Liver (tissue), 9 donors: Measurements from ENCODE around the gene HOXA3. TPM values are rescaled to one million over a fixed set of nuclear protein-coding genes. Genes with fewer than 3 reads are reported as not detected.

Experiments
- DNase-seq: peaks from one replicate; pipeline ENCODE4 v3.0.0-alpha.2; 2017; ENCODE audit warnings: low spot score
- H3K27ac ChIP-seq, 2 donors: one replicate each; pipeline ENCODE4 v1.7.0; 2013; ENCODE audit warnings: inconsistent platforms in 2 of 2, low read length in 2 of 2, control low read depth in 1 of 2, low read depth in 1 of 2, mild to moderate bottlenecking in 1 of 2
- H3K27me3 ChIP-seq, 4 donors: one replicate each; pipeline versions ENCODE4 v1.6.1 to v1.7.0; 2013; ENCODE audit warnings: low read length in 3 of 4, inconsistent platforms in 1 of 4, mild to moderate bottlenecking in 1 of 4, moderate library complexity in 1 of 4; ENCODE audit not compliant: control insufficient read depth in 4 of 4, insufficient read depth in 4 of 4
- H3K36me3 ChIP-seq, 4 donors: one replicate each; pipeline versions ENCODE4 v1.6.1 to v1.7.0; 2013; ENCODE audit warnings: low read length in 3 of 4, mild to moderate bottlenecking in 3 of 4, low read depth in 1 of 4, moderate library complexity in 1 of 4; ENCODE audit not compliant: control insufficient read depth in 4 of 4, insufficient read depth in 3 of 4
- H3K4me1 ChIP-seq, 4 donors: one replicate each; pipeline versions ENCODE4 v1.6.1 to v1.7.0; 2013; ENCODE audit warnings: low read length in 3 of 4, mild to moderate bottlenecking in 3 of 4, moderate library complexity in 1 of 4; ENCODE audit not compliant: control insufficient read depth in 4 of 4, insufficient read depth in 4 of 4
- H3K4me3 ChIP-seq, 3 donors: one replicate each; pipeline versions ENCODE4 v1.6.1 to v1.7.0; 2013; ENCODE audit warnings: low read length in 3 of 3, control low read depth in 1 of 3, low read depth in 1 of 3, mild to moderate bottlenecking in 1 of 3
- H3K9ac ChIP-seq, 2 donors: one replicate each; pipeline ENCODE4 v1.7.0; 2013; ENCODE audit warnings: low read length in 2 of 2, mild to moderate bottlenecking in 2 of 2, moderate library complexity in 2 of 2, control low read depth in 1 of 2, low read depth in 1 of 2
- H3K9me3 ChIP-seq, 4 donors: one replicate each; pipeline versions ENCODE4 v1.6.1 to v1.7.0; 2013; ENCODE audit warnings: low read length in 3 of 4; ENCODE audit not compliant: control insufficient read depth in 4 of 4
- ATF3 ChIP-seq: IDR thresholded peaks from 2 replicates; pipeline ENCODE4 v1.6.1; 2016; ENCODE audit warnings: antibody characterized with exemption
- CTCF ChIP-seq: fragments of 150-350 bp; IDR thresholded peaks from 2 replicates; pipeline ENCODE4 v1.5.1; 2017; ENCODE audit warnings: improper control_type of control experiment, low read depth, low read length; ENCODE audit not compliant: missing input control
- EGR1 ChIP-seq, 2 donors: IDR thresholded peaks; 2 replicates each; pipeline ENCODE4 v1.6.1; 2016 to 2018; ENCODE audit warnings: antibody characterized with exemption in 2 of 2, low read depth in 2 of 2
- FOXA1 ChIP-seq: IDR thresholded peaks from 2 replicates; pipeline ENCODE4 v1.6.1; 2016; ENCODE audit warnings: antibody characterized with exemption
- FOXA2 ChIP-seq: IDR thresholded peaks from 2 replicates; pipeline ENCODE4 v1.6.1; 2016; ENCODE audit warnings: antibody characterized with exemption
- GABPA ChIP-seq, 2 donors: IDR thresholded peaks in 1 of 2; conservative IDR thresholded peaks in 1 of 2; 2 replicates each; pipeline ENCODE4 v1.6.1; 2016; ENCODE audit warnings: antibody characterized with exemption in 2 of 2, mild to moderate bottlenecking in 1 of 2, moderate library complexity in 1 of 2
- HNF4A ChIP-seq, 2 donors: conservative IDR thresholded peaks; 2 replicates each; pipeline ENCODE4 v1.6.1; 2016; ENCODE audit warnings: antibody characterized with exemption in 2 of 2, mild to moderate bottlenecking in 2 of 2
- HNF4G ChIP-seq: IDR thresholded peaks from 2 replicates; pipeline ENCODE4 v1.6.1; 2016; ENCODE audit warnings: antibody characterized with exemption
- JUND ChIP-seq, 2 donors: IDR thresholded peaks; 2 replicates each; pipeline ENCODE4 v1.6.1; 2016; ENCODE audit warnings: antibody characterized with exemption in 2 of 2
- MAX ChIP-seq: IDR thresholded peaks from 2 replicates; pipeline ENCODE4 v1.6.1; 2016; ENCODE audit warnings: antibody characterized with exemption
- NR2F2 ChIP-seq: IDR thresholded peaks from 2 replicates; pipeline ENCODE4 v1.6.1; 2016; ENCODE audit warnings: antibody characterized with exemption
- RAD21 ChIP-seq, 2 donors: IDR thresholded peaks; 2 replicates each; pipeline ENCODE4 v1.6.1; 2016; ENCODE audit warnings: antibody characterized with exemption in 2 of 2, mild to moderate bottlenecking in 2 of 2
- REST ChIP-seq: IDR thresholded peaks from 2 replicates; pipeline ENCODE4 v1.6.1; 2016; ENCODE audit warnings: antibody characterized with exemption, mild to moderate bottlenecking
- RXRA ChIP-seq, 2 donors: IDR thresholded peaks; 2 replicates each; pipeline ENCODE4 v1.6.1; 2017 to 2018; ENCODE audit warnings: antibody characterized with exemption in 2 of 2, mild to moderate bottlenecking in 1 of 2
- SP1 ChIP-seq: IDR thresholded peaks from 2 replicates; pipeline ENCODE4 v1.6.1; 2018; ENCODE audit warnings: antibody characterized with exemption, mild to moderate bottlenecking
- TAF1 ChIP-seq: conservative IDR thresholded peaks from 2 replicates; pipeline ENCODE4 v1.6.1; 2016; ENCODE audit warnings: antibody characterized with exemption, mild to moderate bottlenecking
- YY1 ChIP-seq: IDR thresholded peaks from 2 replicates; pipeline ENCODE4 v1.6.1; 2016; ENCODE audit warnings: antibody characterized with exemption, mild to moderate bottlenecking
- ZBTB33 ChIP-seq: IDR thresholded peaks from 2 replicates; pipeline ENCODE4 v1.6.1; 2016; ENCODE audit warnings: antibody characterized with exemption
- WGBS: extraction: QIAGEN DNeasy Blood & Tissue Kit; methylation state at CpG from one replicate; pipeline ENCODE4 v1.1.7; 2013; 5-methylcytosine and 5-hydroxymethylcytosine counted together
- polyA plus RNA-seq, 2 donors: library from polyadenylated mRNA; stranded (reverse) in 1 of 2; unstranded in 1 of 2; fragments of 200-250 nt in 1 of 2; fragments of >200 nt in 1 of 2; fragmentation: Nextera tagmentation in 1 of 2; extraction: Ambion mirVana in 1 of 2; gene quantifications; one replicate each; pipeline versions ENCODE4 v1.2.1 to v1.2.3, GENCODE V29; 2013 to 2015
- total RNA-seq, 2 donors: library from RNA; depleted of rRNA; stranded (reverse); fragments of >200 nt; gene quantifications; one replicate each; pipeline ENCODE4 v1.2.3, GENCODE V29; 2014
- donor health status: healthy.
- donor health status: healthy.
- donor health status: healthy.
- donor health status: healthy.
- donor health status: healthy.

The HOXA3 gene
- total and polyA plus RNA-seq, 4 donors = 0.11 to 0.28 (median 0.20) TPM

GRCh38 chr7:27156508-27156898 lies 4.1 kb upstream of the HOXA3 start, which contains the start of gene HOXA7:
Gene HOXA7, minus strand, starts transcription at chr7:27156675. Its CDS starts 130 bp downstream, at chr7:27156545.
- Histone ChIP-seq H3K4me3 (no peak within 1 kb of the TSS), H3K9ac (no peak within 1 kb of the TSS), H3K36me3 (no peaks in the 10 kb centered on the region), H3K27me3 (peaks cover 15 to 53% (median 39%) of the 10 kb centered on the region in 4 donors), H3K9me3 (peaks cover 0 to 5% (median 0%) of the 10 kb centered on the region in 4 donors), H3K27ac (no peak within 1 kb of the TSS), H3K4me1 (peaks cover 16 to 38% (median 20%) of the 10 kb centered on the region in 4 donors)
- 5% methylated on average over 33 of the region's 33 CpGs for WGBS
- no peak for DNase-seq
- TF ChIP-seq RAD21 (IDR thresholded peaks at IDR 0.05) = no peak
- no peak for TF ChIP-seq FOXA1
- no peak for TF ChIP-seq ATF3
- no peak for TF ChIP-seq MAX
- no peak for TF ChIP-seq FOXA2
- no peak for TF ChIP-seq EGR1 (IDR thresholded peaks at IDR 0.05; ENCODE audit: low read depth in 2 of 2)
- no peak for TF ChIP-seq JUND (IDR thresholded peaks at IDR 0.05)
- no peak for TF ChIP-seq HNF4G
- TF ChIP-seq RXRA (IDR thresholded peaks at IDR 0.05) = no peak
- no peak for TF ChIP-seq REST
- no peak for TF ChIP-seq HNF4A (conservative IDR thresholded peaks at IDR 0.05)
- no peak for TF ChIP-seq ZBTB33
- TF ChIP-seq GABPA (IDR thresholded peaks at IDR 0.05 in 1 of 2, conservative IDR thresholded peaks at IDR 0.05 in 1 of 2) = no peak
- TF ChIP-seq YY1 = no peak
- TF ChIP-seq NR2F2 = no peak
- no peak for TF ChIP-seq SP1
- no peak for TF ChIP-seq TAF1
- no peak for TF ChIP-seq CTCF
